Right lobe of liver (tissue), 6 donors: ENCODE measurements around the gene ENPP6. TPM values are rescaled to one million over a fixed set of nuclear protein-coding genes. Genes with fewer than 3 reads are reported as not detected.

Experiments used
- ATAC-seq, 4 donors: fragments of 200-7000 bp; cut with Tn5 transposase; one replicate each; pipeline ENCODE4 v1.9.1; 2020; ENCODE audit warnings: mild to moderate bottlenecking in 4 of 4, moderate library complexity in 4 of 4
- DNase-seq, 3 donors: peaks; one replicate each; pipeline ENCODE4 v3.0.0-alpha.2; 2020
- H3K27ac ChIP-seq, 3 donors: fragments of 200-600 bp; one replicate each; pipeline ENCODE4 v1.8.0; 2022
- H3K27me3 ChIP-seq, 2 donors: fragments of 200-600 bp; one replicate each; pipeline ENCODE4 v1.8.0; 2022
- H3K36me3 ChIP-seq, 4 donors: fragments of 200-600 bp; sonication (generic) in 1 of 4; one replicate each; pipeline versions ENCODE4 v1.5.1 to v1.8.0; 2017 to 2022; ENCODE audit warnings: control low read depth in 1 of 4
- H3K4me1 ChIP-seq, 4 donors: fragments of 200-600 bp; sonication (generic) in 1 of 4; one replicate each; pipeline versions ENCODE4 v1.5.1 to v1.8.0; 2017 to 2022; ENCODE audit warnings: control low read depth in 1 of 4
- H3K4me3 ChIP-seq, 3 donors: fragments of 200-600 bp; one replicate each; pipeline ENCODE4 v1.8.0; 2022
- H3K9me3 ChIP-seq, 4 donors: fragments of 200-600 bp; sonication (generic) in 1 of 4; one replicate each; pipeline versions ENCODE4 v1.5.1 to v1.8.0; 2017 to 2022; ENCODE audit warnings: control low read depth in 1 of 4
- CTCF ChIP-seq, 4 donors: fragments of 200-600 bp in 3 of 4; fragments of 450-650 bp in 1 of 4; IDR thresholded peaks; one replicate each; pipeline versions ENCODE4 v1.5.1 to v1.8.0; 2016 to 2022; ENCODE audit warnings: antibody characterized with exemption in 4 of 4, mild to moderate bottlenecking in 2 of 4
- POLR2A ChIP-seq: fragments of 450-650 bp; IDR thresholded peaks from one replicate; pipeline ENCODE4 v1.6.1; 2017; ENCODE audit warnings: antibody characterized with exemption, mild to moderate bottlenecking
- WGBS: methylation state at CpG from one replicate; pipeline ENCODE4 v1.1.6; 2018; ENCODE audit warnings: low coverage, low lambda C conversion rate; ENCODE audit not compliant: insufficient coverage; ENCODE audit errors: missing lambda C conversion rate; 5-methylcytosine and 5-hydroxymethylcytosine counted together
- intact Hi-C, 2 donors: fragments of 100-400 bp; cut with DNase I; formaldehyde crosslinking; loops; one replicate each; pipeline versions ENCODE4 v1.11.2 to v1.14.1; 2022
- total RNA-seq, 6 experiments: library from RNA; depleted of rRNA in 2 of 6; stranded (reverse); fragments of >200 nt in 2 of 6; fragmentation: NEBNext Ultra II Directional in 3 of 6; extraction: Animal tissue kit (Norgen Biotek cat#: 25700) in 3 of 6; gene quantifications; one replicate each; pipeline versions ENCODE4 v1.1.0 to v1.2.4, GENCODE V29; 2016 to 2023
- donor health status: DM: no; HTN: yes; CAD: no.
- donor health status: DM: no; HTN: no; CAD: no.
- donor health status: DM: no; HTN: no; CAD: no.
- donor health status: DM: no; HTN: yes; CAD: no.
- donor health status: DM: no; HTN: yes; CAD: no.

Gene ENPP6
- total RNA-seq, 6 experiments from 2014 or later, result 0.06 to 0.42 TPM; not detected in 4

DNA sequence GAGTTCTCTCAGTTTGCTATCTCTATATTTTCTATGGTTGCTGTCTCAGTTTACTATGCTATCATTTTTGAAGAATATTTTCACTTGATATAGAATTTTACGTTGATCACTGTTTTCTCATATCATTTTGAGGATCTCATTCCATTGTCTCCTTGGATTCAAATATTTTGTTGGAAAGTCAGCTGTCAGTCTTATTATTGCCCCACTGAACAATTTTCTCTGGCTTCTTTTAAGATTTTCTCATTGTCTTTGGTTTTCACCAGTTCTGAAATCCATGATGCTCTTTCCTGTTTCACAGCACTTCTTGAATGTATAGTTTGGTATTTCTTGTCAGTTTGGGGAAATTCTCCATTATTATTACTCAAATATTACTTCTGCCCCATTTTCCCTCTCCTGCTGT, 81.1 kb downstream of the ENPP6 start:
- Histone ChIP-seq H3K27ac (no peak overlapping the region), H3K36me3 (no peaks in the 10 kb centered on the region), H3K4me3 (no peak overlapping the region), H3K9me3 (peaks cover 0 to 3% (median 0%) of the 10 kb centered on the region in 4 donors), H3K4me1 (no peaks in the 10 kb centered on the region), H3K27me3 (no peaks in the 10 kb centered on the region)
- TF ChIP-seq POLR2A (no peak), CTCF (IDR thresholded peaks at IDR 0.05) (no peak)
- intact Hi-C loops, result no loop called here
- whole genome bisulfite sequencing, result 45% methylated on average over 1 of the region's 1 CpG
- ATAC-seq (no peak), DNase-seq (no peak)

DNA sequence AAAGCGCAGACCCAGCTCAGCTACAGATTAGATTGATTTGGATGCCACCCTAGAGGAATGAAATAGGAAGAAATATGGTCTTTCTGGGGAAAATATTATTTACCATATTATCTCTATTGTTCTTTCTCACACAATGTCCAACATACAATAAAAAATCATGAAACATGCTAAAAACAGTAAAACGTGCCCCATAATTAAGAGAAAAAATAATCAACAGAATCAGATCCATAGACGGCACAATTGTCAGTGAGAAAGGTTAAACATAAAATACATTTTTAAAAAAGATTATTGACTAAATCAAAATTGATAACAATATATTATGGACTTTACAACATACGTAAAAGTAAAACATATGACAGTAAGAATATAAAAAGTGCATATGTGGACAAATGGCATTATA, 90.9 kb downstream of the ENPP6 start:
- Histone ChIP-seq H3K9me3 (no peaks in the 10 kb centered on the region), H3K27ac (no peak overlapping the region), H3K27me3 (no peaks in the 10 kb centered on the region), H3K4me1 (no peaks in the 10 kb centered on the region), H3K4me3 (no peak overlapping the region), H3K36me3 (no peaks in the 10 kb centered on the region)
- no peak for DNase-seq
- no peak for TF ChIP-seq POLR2A
- TF ChIP-seq CTCF (IDR thresholded peaks at IDR 0.05), result no peak
- intact Hi-C loops, result no loop called here
- WGBS, result 55% methylated on average over 4 of the region's 4 CpGs
- no peak for ATAC-seq

DNA sequence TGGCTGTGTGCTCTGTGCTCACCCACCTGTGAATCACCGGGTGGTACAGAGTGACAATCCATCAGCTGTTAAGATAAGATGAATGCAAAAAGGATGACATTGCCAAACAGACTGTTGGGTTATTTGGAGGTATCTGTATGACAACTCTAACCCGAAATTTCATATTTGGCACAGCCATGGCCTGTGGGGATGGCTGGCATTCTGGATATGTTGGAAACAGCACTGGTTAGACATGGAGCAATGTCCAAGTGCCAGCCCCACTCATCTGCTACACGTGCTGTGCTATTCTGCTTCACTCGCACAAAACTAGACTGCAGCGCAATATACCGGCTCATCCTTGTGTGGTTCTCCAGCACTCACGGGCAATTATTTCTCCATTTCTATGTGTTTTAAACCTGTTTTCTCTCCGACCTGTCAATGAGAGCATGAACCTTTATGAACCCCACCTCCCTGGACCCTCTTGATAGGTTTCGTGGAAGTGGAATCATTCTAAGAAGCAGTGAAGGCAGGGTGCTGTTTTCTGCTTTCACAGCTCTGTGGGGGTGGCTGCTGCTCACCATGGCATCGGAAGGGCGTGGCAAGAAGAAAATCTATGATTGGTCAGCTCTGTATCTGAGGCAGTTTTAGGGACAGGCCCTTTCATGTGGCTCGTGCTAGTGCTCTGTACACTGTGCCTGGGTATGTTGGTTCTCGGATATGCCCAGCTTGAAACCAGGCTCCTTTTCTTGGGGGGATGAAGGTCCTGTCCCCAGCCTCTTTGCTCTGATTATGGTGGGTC, 94.9 kb downstream of the ENPP6 start:
- DNase-seq, result no peak
- no peaks in the 10 kb centered on the region for H3K4me1 ChIP-seq
- TF ChIP-seq POLR2A (no peak), CTCF (IDR thresholded peaks at IDR 0.05) (no peak)
- ATAC-seq, result no peak
- no peak overlapping the region for H3K4me3 ChIP-seq
- H3K9me3 ChIP-seq, result no peaks in the 10 kb centered on the region
- no peak overlapping the region for H3K27ac ChIP-seq
- no peaks in the 10 kb centered on the region for H3K36me3 ChIP-seq
- no peaks in the 10 kb centered on the region for H3K27me3 ChIP-seq
- 88% methylated on average over 7 of the region's 13 CpGs for WGBS
- intact Hi-C loops, result no loop called here

- Histone ChIP-seq H3K27ac (no peak overlapping the region), H3K27me3 (no peaks in the 10 kb centered on the region), H3K36me3 (no peaks in the 10 kb centered on the region), H3K4me1 (no peaks in the 10 kb centered on the region), H3K4me3 (no peak overlapping the region), H3K9me3 (no peaks in the 10 kb centered on the region)
- 25% methylated on average over 1 of the region's 10 CpGs for WGBS
- DNase-seq (no peak), ATAC-seq (no peak)
- intact Hi-C loops, result no loop called here
- no peak for TF ChIP-seq POLR2A
- TF ChIP-seq CTCF (IDR thresholded peaks at IDR 0.05), result no peak
These were observed 97.0 kb downstream of the ENPP6 start for GRCh38 chr4:184120549-184121127.
